ENCODE measurements around the gene MAPK7.

- TF ChIP-seq, protein P1, sequence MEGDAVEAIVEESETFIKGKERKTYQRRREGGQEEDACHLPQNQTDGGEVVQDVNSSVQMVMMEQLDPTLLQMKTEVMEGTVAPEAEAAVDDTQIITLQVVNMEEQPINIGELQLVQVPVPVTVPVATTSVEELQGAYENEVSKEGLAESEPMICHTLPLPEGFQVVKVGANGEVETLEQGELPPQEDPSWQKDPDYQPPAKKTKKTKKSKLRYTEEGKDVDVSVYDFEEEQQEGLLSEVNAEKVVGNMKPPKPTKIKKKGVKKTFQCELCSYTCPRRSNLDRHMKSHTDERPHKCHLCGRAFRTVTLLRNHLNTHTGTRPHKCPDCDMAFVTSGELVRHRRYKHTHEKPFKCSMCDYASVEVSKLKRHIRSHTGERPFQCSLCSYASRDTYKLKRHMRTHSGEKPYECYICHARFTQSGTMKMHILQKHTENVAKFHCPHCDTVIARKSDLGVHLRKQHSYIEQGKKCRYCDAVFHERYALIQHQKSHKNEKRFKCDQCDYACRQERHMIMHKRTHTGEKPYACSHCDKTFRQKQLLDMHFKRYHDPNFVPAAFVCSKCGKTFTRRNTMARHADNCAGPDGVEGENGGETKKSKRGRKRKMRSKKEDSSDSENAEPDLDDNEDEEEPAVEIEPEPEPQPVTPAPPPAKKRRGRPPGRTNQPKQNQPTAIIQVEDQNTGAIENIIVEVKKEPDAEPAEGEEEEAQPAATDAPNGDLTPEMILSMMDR (conservative IDR thresholded peaks at IDR 0.05; ENCODE audit: low read depth, low read length), result no peak
- TF ChIP-seq EZH2 (IDR thresholded peaks at IDR 0.05; ENCODE audit: borderline replicate concordance, low read depth, low read length, poor library complexity, severe bottlenecking), result no peak
Observed at GRCh38 chr17:19330271-19330670, 48.0 kb upstream of the MAPK7 start.
